Measurements from ENCODE around the gene ARHGAP36. TPM values are rescaled to one million over a fixed set of nuclear protein-coding genes. Genes with fewer than 3 reads are reported as not detected.

ARHGAP36 gene
- total and polyA plus RNA-seq, 9 of the 15 experiments (the other 6 are each of a cell fraction or from before 2014, with no cell fraction given), result not detected

- TF ChIP-seq LEF1 (IDR thresholded peaks at IDR 0.05) (no peak), MYBL2 (IDR thresholded peaks at IDR 0.05; ENCODE audit: low read depth) (no peak), MYBL2 (CRISPR knock-in tag; IDR thresholded peaks at IDR 0.05; ENCODE audit: borderline replicate concordance) (no peak), ZNF696 (CRISPR knock-in tag; conservative IDR thresholded peaks at IDR 0.05) (no peak), ZNF217 (CRISPR knock-in tag; IDR thresholded peaks at IDR 0.05) (no peak), MNT (conservative IDR thresholded peaks at IDR 0.05) (no peak), ZNF707 (CRISPR knock-in tag; conservative IDR thresholded peaks at IDR 0.05) (no peak), ZNF253 (CRISPR knock-in tag; conservative IDR thresholded peaks at IDR 0.05) (no peak), SAFB2 (IDR thresholded peaks at IDR 0.05; ENCODE audit: borderline replicate concordance, low read depth, low read length, severe bottlenecking) (no peak), SMAD2 (IDR thresholded peaks at IDR 0.05; ENCODE audit: low read depth, low read length) (no peak), THRA (IDR thresholded peaks at IDR 0.05) (no peak)
- 0% methylated on average over 3 of the region's 3 CpGs for WGBS (ENCODE audit: insufficient coverage, low coverage, missing lambda C conversion rate)
- ChIA-PET POLR2A (interaction anchor here (0.5 to 0.8 kb wide), 2 partner anchors 9 to 118 kb away, joined by 3 to 4 read pairs; no protein-coding TSS in a partner anchor), CTCF (ENCODE audit: low intra/inter-chr PET ratio) (no interaction called here)
- intact Hi-C loops (cut with micrococcal nuclease), result no loop called here
- H3K4me3 ChIP-seq, result no peak overlapping the region
- H2AFZ ChIP-seq (ENCODE audit: low read depth, low read length), result no peak overlapping the region
- no peaks in the 10 kb centered on the region for H3K9me3 ChIP-seq (replicated peaks; ENCODE audit: control insufficient read depth, insufficient read depth, low read depth, low read length)
- no peak overlapping the region for H3K4me2 ChIP-seq (ENCODE audit: insufficient read depth, low read length)
- H3K9me1 ChIP-seq (ENCODE audit: control insufficient read depth, insufficient read depth, low read length), result no peaks in the 10 kb centered on the region
- no peak overlapping the region for H3K9ac ChIP-seq (ENCODE audit: insufficient read depth in 1 of 2, low read depth in 2 of 2, low read length in 2 of 2)
- BruUV-seq (replicated peaks), result no TSS peak
- in situ Hi-C loops (cut with MboI), result no loop called here
- peaks cover 2 to 24% of the 10 kb centered on the region in 2 experiments; a peak in 4 of 5 replicates for H3K27me3 ChIP-seq (ENCODE audit: control insufficient read depth in 2 of 2, insufficient read depth in 2 of 2, low read length in 2 of 2)
- ATAC-seq (no peak), DNase-seq (ENCODE audit: extremely low read depth in 1 of 4, low spot score in 3 of 4) (no peak), FAIRE-seq (no peak)
- no peaks in the 10 kb centered on the region for H4K20me1 ChIP-seq (replicated peaks; ENCODE audit: control insufficient read depth, insufficient read depth, low read length)
- H3K79me2 ChIP-seq (ENCODE audit: control insufficient read depth, insufficient read depth, low read length), result no peaks in the 10 kb centered on the region
- no peak overlapping the region for H3K27ac ChIP-seq (ENCODE audit: extremely low read depth, low read depth, low read length)
- H3K36me3 ChIP-seq (ENCODE audit: control insufficient read depth, insufficient read depth, low read length), result no peaks in the 10 kb centered on the region
- peaks cover 0 to 10% of the 10 kb centered on the region in 2 experiments; a peak in 2 of 5 replicates for H3K4me1 ChIP-seq (replicated peaks in 1 of 2; ENCODE audit: control insufficient read depth in 2 of 2, insufficient read depth in 2 of 2, low read length in 2 of 2)
Measured at GRCh38 chrX:131060147-131060546, 2.0 kb downstream of the ARHGAP36 start.

Data from K562 (cell line).